Measurements from ENCODE around the gene USP17L25.
"Not testable (repeated sequence)": the region's sequence is repeated elsewhere in the genome, so short reads cannot be mapped to it uniquely, and the experiment has no call there.

Gene USP17L25, protein sequence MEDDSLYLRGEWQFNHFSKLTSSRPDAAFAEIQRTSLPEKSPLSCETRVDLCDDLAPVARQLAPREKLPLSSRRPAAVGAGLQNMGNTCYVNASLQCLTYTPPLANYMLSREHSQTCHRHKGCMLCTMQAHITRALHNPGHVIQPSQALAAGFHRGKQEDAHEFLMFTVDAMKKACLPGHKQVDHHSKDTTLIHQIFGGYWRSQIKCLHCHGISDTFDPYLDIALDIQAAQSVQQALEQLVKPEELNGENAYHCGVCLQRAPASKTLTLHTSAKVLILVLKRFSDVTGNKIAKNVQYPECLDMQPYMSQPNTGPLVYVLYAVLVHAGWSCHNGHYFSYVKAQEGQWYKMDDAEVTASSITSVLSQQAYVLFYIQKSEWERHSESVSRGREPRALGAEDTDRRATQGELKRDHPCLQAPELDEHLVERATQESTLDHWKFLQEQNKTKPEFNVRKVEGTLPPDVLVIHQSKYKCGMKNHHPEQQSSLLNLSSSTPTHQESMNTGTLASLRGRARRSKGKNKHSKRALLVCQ

GRCh38 chr4:9329611-9330010, at the start of gene USP17L25:
TSS of gene USP17L25 (plus strand) at chr4:9329911. CDS start at chr4:9329911, 0 bp downstream.
- DNase-seq (ENCODE audit: low read depth in 3 of 3, low spot score in 1 of 3): not testable (repeated sequence)

DNA sequence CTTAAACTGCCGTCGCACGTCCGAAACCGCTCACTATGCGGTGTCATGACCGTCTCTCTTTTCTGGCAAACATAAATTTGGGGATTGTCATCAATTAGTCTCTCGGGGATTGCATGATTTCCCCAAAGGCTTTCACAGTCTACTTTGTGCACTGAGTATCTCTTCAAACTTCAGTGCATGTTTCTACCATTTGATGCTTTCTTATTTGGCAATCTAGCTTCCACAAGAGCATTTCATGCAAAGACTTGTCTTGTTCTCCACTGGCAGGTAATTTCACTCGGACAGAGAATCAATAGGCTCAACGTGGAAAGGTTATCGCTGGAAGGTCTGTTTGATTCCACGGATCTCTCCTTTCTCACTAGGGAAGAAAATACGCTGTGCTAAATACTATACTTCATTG, 5.5 kb upstream of the USP17L25 start:
- not testable (repeated sequence) for DNase-seq (ENCODE audit: low read depth in 3 of 3, low spot score in 1 of 3)

DNA sequence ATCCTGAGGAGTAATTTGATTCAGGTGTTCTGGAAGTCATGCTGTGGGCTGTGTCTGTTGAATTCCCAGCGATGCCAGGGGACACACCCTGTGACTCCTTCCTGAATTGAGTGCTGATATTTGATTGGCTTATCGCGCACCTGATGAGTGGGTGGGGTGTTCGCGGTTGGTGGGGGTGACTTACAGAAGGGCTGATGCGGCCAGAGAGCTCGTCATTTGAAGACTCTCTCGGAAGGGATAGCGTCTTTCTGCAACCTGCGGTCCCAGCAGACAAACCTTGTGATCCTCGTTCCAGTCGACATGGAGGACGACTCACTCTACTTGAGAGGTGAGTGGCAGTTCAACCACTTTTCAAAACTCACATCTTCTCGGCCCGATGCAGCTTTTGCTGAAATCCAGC, 4.8 kb upstream of the USP17L25 start, which contains the start of gene USP17L24:
Gene USP17L24, plus strand, starts transcription at position 301 of the 400 bp plus-strand sequence. Its CDS starts 0 bp downstream, at position 301.
- not testable (repeated sequence) for DNase-seq (ENCODE audit: low read depth in 3 of 3, low spot score in 1 of 3)

DNA sequence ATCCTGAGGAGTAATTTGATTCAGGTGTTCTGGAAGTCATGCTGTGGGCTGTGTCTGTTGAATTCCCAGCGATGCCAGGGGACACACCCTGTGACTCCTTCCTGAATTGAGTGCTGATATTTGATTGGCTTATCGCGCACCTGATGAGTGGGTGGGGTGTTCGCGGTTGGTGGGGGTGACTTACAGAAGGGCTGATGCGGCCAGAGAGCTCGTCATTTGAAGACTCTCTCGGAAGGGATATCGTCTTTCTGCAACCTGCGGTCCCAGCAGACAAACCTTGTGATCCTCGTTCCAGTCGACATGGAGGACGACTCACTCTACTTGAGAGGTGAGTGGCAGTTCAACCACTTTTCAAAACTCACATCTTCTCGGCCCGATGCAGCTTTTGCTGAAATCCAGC, 4.6 kb downstream of the USP17L25 start, which contains the start of gene USP17L26:
Gene USP17L26, plus strand, starts transcription at position 301 of the 400 bp plus-strand sequence. Its CDS starts 0 bp downstream, at position 301.
- DNase-seq (ENCODE audit: low read depth in 3 of 3, low spot score in 1 of 3): not testable (repeated sequence)

DNA sequence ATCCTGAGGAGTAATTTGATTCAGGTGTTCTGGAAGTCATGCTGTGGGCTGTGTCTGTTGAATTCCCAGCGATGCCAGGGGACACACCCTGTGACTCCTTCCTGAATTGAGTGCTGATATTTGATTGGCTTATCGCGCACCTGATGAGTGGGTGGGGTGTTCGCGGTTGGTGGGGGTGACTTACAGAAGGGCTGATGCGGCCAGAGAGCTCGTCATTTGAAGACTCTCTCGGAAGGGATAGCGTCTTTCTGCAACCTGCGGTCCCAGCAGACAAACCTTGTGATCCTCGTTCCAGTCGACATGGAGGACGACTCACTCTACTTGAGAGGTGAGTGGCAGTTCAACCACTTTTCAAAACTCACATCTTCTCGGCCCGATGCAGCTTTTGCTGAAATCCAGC, 9.4 kb downstream of the USP17L25 start, which contains the start of gene USP17L5:
Gene USP17L5, plus strand, starts transcription at position 301 of the 400 bp plus-strand sequence. Its CDS starts 0 bp downstream, at position 301.
- DNase-seq (ENCODE audit: low read depth in 3 of 3, low spot score in 1 of 3): not testable (repeated sequence)

DNA sequence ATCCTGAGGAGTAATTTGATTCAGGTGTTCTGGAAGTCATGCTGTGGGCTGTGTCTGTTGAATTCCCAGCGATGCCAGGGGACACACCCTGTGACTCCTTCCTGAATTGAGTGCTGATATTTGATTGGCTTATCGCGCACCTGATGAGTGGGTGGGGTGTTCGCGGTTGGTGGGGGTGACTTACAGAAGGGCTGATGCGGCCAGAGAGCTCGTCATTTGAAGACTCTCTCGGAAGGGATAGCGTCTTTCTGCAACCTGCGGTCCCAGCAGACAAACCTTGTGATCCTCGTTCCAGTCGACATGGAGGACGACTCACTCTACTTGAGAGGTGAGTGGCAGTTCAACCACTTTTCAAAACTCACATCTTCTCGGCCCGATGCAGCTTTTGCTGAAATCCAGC, 14.1 kb downstream of the USP17L25 start, which contains the start of gene USP17L27:
Gene USP17L27, plus strand, starts transcription at position 301 of the 400 bp plus-strand sequence. Its CDS starts 0 bp downstream, at position 301.
- DNase-seq (ENCODE audit: low read depth in 3 of 3, low spot score in 1 of 3): not testable (repeated sequence)

DNA sequence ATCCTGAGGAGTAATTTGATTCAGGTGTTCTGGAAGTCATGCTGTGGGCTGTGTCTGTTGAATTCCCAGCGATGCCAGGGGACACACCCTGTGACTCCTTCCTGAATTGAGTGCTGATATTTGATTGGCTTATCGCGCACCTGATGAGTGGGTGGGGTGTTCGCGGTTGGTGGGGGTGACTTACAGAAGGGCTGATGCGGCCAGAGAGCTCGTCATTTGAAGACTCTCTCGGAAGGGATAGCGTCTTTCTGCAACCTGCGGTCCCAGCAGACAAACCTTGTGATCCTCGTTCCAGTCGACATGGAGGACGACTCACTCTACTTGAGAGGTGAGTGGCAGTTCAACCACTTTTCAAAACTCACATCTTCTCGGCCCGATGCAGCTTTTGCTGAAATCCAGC, 18.9 kb downstream of the USP17L25 start, which contains the start of gene USP17L28:
Gene USP17L28, plus strand, starts transcription at position 301 of the 400 bp plus-strand sequence. Its CDS starts 0 bp downstream, at position 301.
- DNase-seq (ENCODE audit: low read depth in 3 of 3, low spot score in 1 of 3): not testable (repeated sequence)

- DNase-seq (ENCODE audit: low read depth in 3 of 3, low spot score in 1 of 3): not testable (repeated sequence)
Observed at GRCh38 chr4:9350866-9351265, 21.2 kb downstream of the USP17L25 start.

DNA sequence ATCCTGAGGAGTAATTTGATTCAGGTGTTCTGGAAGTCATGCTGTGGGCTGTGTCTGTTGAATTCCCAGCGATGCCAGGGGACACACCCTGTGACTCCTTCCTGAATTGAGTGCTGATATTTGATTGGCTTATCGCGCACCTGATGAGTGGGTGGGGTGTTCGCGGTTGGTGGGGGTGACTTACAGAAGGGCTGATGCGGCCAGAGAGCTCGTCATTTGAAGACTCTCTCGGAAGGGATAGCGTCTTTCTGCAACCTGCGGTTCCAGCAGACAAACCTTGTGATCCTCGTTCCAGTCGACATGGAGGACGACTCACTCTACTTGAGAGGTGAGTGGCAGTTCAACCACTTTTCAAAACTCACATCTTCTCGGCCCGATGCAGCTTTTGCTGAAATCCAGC, 23.6 kb downstream of the USP17L25 start, which contains the start of gene USP17L29:
Gene USP17L29, plus strand, starts transcription at position 301 of the 400 bp plus-strand sequence. Its CDS starts 0 bp downstream, at position 301.
- DNase-seq (ENCODE audit: low read depth in 3 of 3, low spot score in 1 of 3): not testable (repeated sequence)

- DNase-seq (ENCODE audit: low read depth in 3 of 3, low spot score in 1 of 3): not testable (repeated sequence)
Observed at GRCh38 chr4:9362829-9363228, 33.1 kb downstream of the USP17L25 start, which contains the start of gene USP17L30. TSS of gene USP17L30 (plus strand) at chr4:9363129. CDS start at chr4:9363129, 0 bp downstream.

GRCh38 chr4:9379881-9380280, 50.2 kb downstream of the USP17L25 start:
- DNase-seq (ENCODE audit: low read depth in 3 of 3, low spot score in 1 of 3): not testable (repeated sequence)

All from stimulated activated CD4-positive, alpha-beta T cell treated with anti-CD3 and anti-CD28 coated beads, TNF-alpha, amount 100 ng/mL, for 1 hour (primary cell).